Measurements from ENCODE around the gene ARHGEF17.

ARHGEF17 gene

GRCh38 chr11:73396985-73397384 lies 88.9 kb downstream of the ARHGEF17 start:
- Histone ChIP-seq H3K36me3 (ENCODE audit: control insufficient read depth in 2 of 2, insufficient read depth in 1 of 2, low read length in 2 of 2) (peaks cover 0 to 58% of the 10 kb centered on the region in 2 experiments; a peak in 1 of 3 replicates), H3K4me3 (ENCODE audit: low read depth, low read length) (no peak overlapping the region), H3K27ac (ENCODE audit: extremely low read depth, low read depth, low read length) (no peak overlapping the region), H3K4me1 (ENCODE audit: control insufficient read depth, insufficient read depth, low read length) (no peaks in the 10 kb centered on the region), H3K9me3 (ENCODE audit: control insufficient read depth, insufficient read depth, low read depth, low read length) (no peaks in the 10 kb centered on the region)
- TF ChIP-seq TSHZ1 (tag by site-specific recombination; IDR thresholded peaks at IDR 0.05; ENCODE audit: borderline replicate concordance) = no peak
- TF ChIP-seq ZNF518A (tag by site-specific recombination; conservative IDR thresholded peaks at IDR 0.05; ENCODE audit: low read depth) = no peak
- TF ChIP-seq ZNF530 (tag by site-specific recombination; IDR thresholded peaks at IDR 0.05; ENCODE audit: low read depth) = no peak
- TF ChIP-seq ZNF621 (tag by site-specific recombination; IDR thresholded peaks at IDR 0.05) = no peak
- TF ChIP-seq ZBTB8A (tag by site-specific recombination; IDR thresholded peaks at IDR 0.05) = no peak
- no peak for TF ChIP-seq SP3 (tag by site-specific recombination; IDR thresholded peaks at IDR 0.05)
- no peak for TF ChIP-seq ZNF398 (tag by site-specific recombination; IDR thresholded peaks at IDR 0.05)
- no peak for TF ChIP-seq ZNF394 (tag by site-specific recombination; IDR thresholded peaks at IDR 0.05; ENCODE audit: borderline replicate concordance)
- TF ChIP-seq ZNF133 (tag by site-specific recombination; IDR thresholded peaks at IDR 0.05) = no peak
- CTCF ChIA-PET = interaction anchor here (0.9 to 10.1 kb wide), 6 partner anchors 38 to 264 kb away, joined by 3 to 122 read pairs (median 6); no protein-coding TSS in a partner anchor
- POLR2A ChIA-PET = interaction anchor here (1.2 kb wide), 1 partner anchor 45 kb away, joined by 4 read pairs; no protein-coding TSS in a partner anchor

- POLR2A ChIA-PET = interaction anchor here (1.2 kb wide), 1 partner anchor 46 kb away, joined by 4 read pairs; no protein-coding TSS in a partner anchor
- Histone ChIP-seq H3K4me3 (ENCODE audit: low read depth, low read length) (no peak overlapping the region), H3K36me3 (ENCODE audit: control insufficient read depth in 2 of 2, insufficient read depth in 1 of 2, low read length in 2 of 2) (peaks cover 0 to 52% of the 10 kb centered on the region in 2 experiments; a peak in 1 of 3 replicates), H3K4me1 (ENCODE audit: control insufficient read depth, insufficient read depth, low read length) (no peaks in the 10 kb centered on the region), H3K27ac (ENCODE audit: extremely low read depth, low read depth, low read length) (no peak overlapping the region), H3K9me3 (ENCODE audit: control insufficient read depth, insufficient read depth, low read depth, low read length) (no peaks in the 10 kb centered on the region)
- CTCF ChIA-PET = interaction anchor here (0.9 to 10.1 kb wide), 6 partner anchors 37 to 264 kb away, joined by 3 to 122 read pairs (median 6); no protein-coding TSS in a partner anchor
- TF ChIP-seq HOXA7 (CRISPR knock-in tag; IDR thresholded peaks at IDR 0.05; ENCODE audit: borderline replicate concordance) = no peak
- no peak for TF ChIP-seq ZSCAN4 (tag by site-specific recombination; IDR thresholded peaks at IDR 0.05)
- no peak for TF ChIP-seq BCL11A (tag by site-specific recombination; IDR thresholded peaks at IDR 0.05; ENCODE audit: low read depth)
- TF ChIP-seq ZNF112 (tag by site-specific recombination; IDR thresholded peaks at IDR 0.05) = no peak
- TF ChIP-seq ZNF302 (tag by site-specific recombination; IDR thresholded peaks at IDR 0.05; ENCODE audit: low read depth) = no peak
- no peak for TF ChIP-seq MZF1 (tag by site-specific recombination; IDR thresholded peaks at IDR 0.05; ENCODE audit: borderline replicate concordance)
- TF ChIP-seq ZNF280C (tag by site-specific recombination; IDR thresholded peaks at IDR 0.05) = no peak
- TF ChIP-seq ZNF624 (tag by site-specific recombination; IDR thresholded peaks at IDR 0.05) = no peak
- no peak for TF ChIP-seq ZNF202 (tag by site-specific recombination; IDR thresholded peaks at IDR 0.05; ENCODE audit: borderline replicate concordance)
- TF ChIP-seq REPIN1 (tag by site-specific recombination; IDR thresholded peaks at IDR 0.05; ENCODE audit: low read depth) = no peak
Observed at GRCh38 chr11:73397468-73398131, 89.5 kb downstream of the ARHGEF17 start.
